Fibroblast of villous mesenchyme (primary cell): Measurements from ENCODE around the gene ASCC3. TPM values are rescaled to one million over a fixed set of nuclear protein-coding genes. Genes with fewer than 3 reads are reported as not detected.

Experiments
- DNase-seq: peaks from one replicate; pipeline ENCODE4 v3.0.0-alpha.2; 2010; ENCODE audit warnings: low read depth
- H3K4me3 ChIP-seq: 2 replicates; pipeline ENCODE4 v1.5.1; 2011; ENCODE audit warnings: low read depth, mild to moderate bottlenecking, low read length
- CTCF ChIP-seq: IDR thresholded peaks from 2 replicates; pipeline ENCODE4 v1.5.1; 2012; ENCODE audit warnings: low read depth, mild to moderate bottlenecking, low read length; ENCODE audit not compliant: insufficient read depth
- total RNA-seq: library from RNA; depleted of rRNA; stranded (reverse); fragments of >200 nt; gene quantifications from 2 replicates; pipeline ENCODE4 v1.2.3, GENCODE V29; 2012

ASCC3 gene
- total RNA-seq, 1 donor: 165 TPM

- DNase-seq: no peak
- no peak for TF ChIP-seq CTCF
- H3K4me3 ChIP-seq: no peak overlapping the region
Observed at GRCh38 chr6:100691972-100692371, 189.2 kb downstream of the ASCC3 start.

GRCh38 chr6:100686216-100686615 lies 194.9 kb downstream of the ASCC3 start:
- no peak for TF ChIP-seq CTCF
- DNase-seq: no peak
- H3K4me3 ChIP-seq: no peak overlapping the region

GRCh38 chr6:100685747-100686146 lies 195.4 kb downstream of the ASCC3 start:
- no peak overlapping the region for H3K4me3 ChIP-seq
- TF ChIP-seq CTCF: no peak
- DNase-seq: no peak

- no peak for DNase-seq
- no peak overlapping the region for H3K4me3 ChIP-seq
- no peak for TF ChIP-seq CTCF
Observed at GRCh38 chr6:100680163-100680562, 201.0 kb downstream of the ASCC3 start.

GRCh38 chr6:100678027-100678426 lies 203.1 kb downstream of the ASCC3 start:
- no peak overlapping the region for H3K4me3 ChIP-seq
- peak; percentile 15 for TF ChIP-seq CTCF
- peak; percentile 17 for DNase-seq

GRCh38 chr6:100677240-100677639 lies 203.9 kb downstream of the ASCC3 start:
- TF ChIP-seq CTCF: no peak
- no peak overlapping the region for H3K4me3 ChIP-seq
- DNase-seq: no peak

- no peak for TF ChIP-seq CTCF
- DNase-seq: no peak
- H3K4me3 ChIP-seq: no peak overlapping the region
Observed at GRCh38 chr6:100673641-100674040, 207.5 kb downstream of the ASCC3 start.
